Fibroblast of lung (primary cell): ENCODE measurements around the gene TIPIN.

ENCODE experiments used
- CTCF ChIP-seq, 2 donors: IDR thresholded peaks in 1 of 2; conservative IDR thresholded peaks in 1 of 2; 1 replicate in 1 of 2; 2 replicates in 1 of 2; pipeline ENCODE4 v1.5.1; 2011 to 2012; ENCODE audit warnings: low read length in 2 of 2, control low read depth in 1 of 2, inconsistent platforms in 1 of 2, low read depth in 1 of 2, mild to moderate bottlenecking in 1 of 2
- EZH2 ChIP-seq: IDR thresholded peaks from 2 replicates; pipeline ENCODE4 v1.5.1; 2012; ENCODE audit warnings: low read length, control low read depth, mild to moderate bottlenecking; ENCODE audit errors: missing control alignments

- TF ChIP-seq CTCF (conservative IDR thresholded peaks at IDR 0.05 in 1 of 2, IDR thresholded peaks at IDR 0.05 in 1 of 2; ENCODE audit: low read depth in 1 of 2, low read length in 2 of 2) (no peak), EZH2 (no peak)
Measured at GRCh38 chr15:66400351-66400774, 43.9 kb upstream of the TIPIN start.
